H1 (cell line): ENCODE data around the gene TSR3.

Source experiments
- NANOG ChIP-seq: IDR thresholded peaks from 2 replicates; pipeline ENCODE4 v1.6.1; 2011; ENCODE audit warnings: low read length, low read depth, mild to moderate bottlenecking, inconsistent platforms; ENCODE audit not compliant: insufficient read depth, poor library complexity, severe bottlenecking
- RAD21 ChIP-seq, 2 experiments: IDR thresholded peaks in 1 of 2; conservative IDR thresholded peaks in 1 of 2; 2 replicates each; pipeline ENCODE4 v1.6.1; 2011; ENCODE audit warnings: low read depth in 2 of 2, low read length in 2 of 2, improper control_type of control experiment in 1 of 2, inconsistent platforms in 1 of 2, mild to moderate bottlenecking in 1 of 2, moderate library complexity in 1 of 2
- TF ChIP-seq, protein P1 (sequence below), 3 experiments: IDR thresholded peaks; 1 replicate in 2 of 3; 2 replicates in 1 of 3; pipeline versions ENCODE4 v1.5.1 to v1.6.1; 2011; ENCODE audit warnings: low read length in 3 of 3, mild to moderate bottlenecking in 3 of 3, inconsistent platforms in 2 of 3, low read depth in 1 of 3, moderate library complexity in 1 of 3; ENCODE audit not compliant: insufficient read depth in 1 of 3; ENCODE audit errors: control extremely low read depth in 1 of 3

DNA sequence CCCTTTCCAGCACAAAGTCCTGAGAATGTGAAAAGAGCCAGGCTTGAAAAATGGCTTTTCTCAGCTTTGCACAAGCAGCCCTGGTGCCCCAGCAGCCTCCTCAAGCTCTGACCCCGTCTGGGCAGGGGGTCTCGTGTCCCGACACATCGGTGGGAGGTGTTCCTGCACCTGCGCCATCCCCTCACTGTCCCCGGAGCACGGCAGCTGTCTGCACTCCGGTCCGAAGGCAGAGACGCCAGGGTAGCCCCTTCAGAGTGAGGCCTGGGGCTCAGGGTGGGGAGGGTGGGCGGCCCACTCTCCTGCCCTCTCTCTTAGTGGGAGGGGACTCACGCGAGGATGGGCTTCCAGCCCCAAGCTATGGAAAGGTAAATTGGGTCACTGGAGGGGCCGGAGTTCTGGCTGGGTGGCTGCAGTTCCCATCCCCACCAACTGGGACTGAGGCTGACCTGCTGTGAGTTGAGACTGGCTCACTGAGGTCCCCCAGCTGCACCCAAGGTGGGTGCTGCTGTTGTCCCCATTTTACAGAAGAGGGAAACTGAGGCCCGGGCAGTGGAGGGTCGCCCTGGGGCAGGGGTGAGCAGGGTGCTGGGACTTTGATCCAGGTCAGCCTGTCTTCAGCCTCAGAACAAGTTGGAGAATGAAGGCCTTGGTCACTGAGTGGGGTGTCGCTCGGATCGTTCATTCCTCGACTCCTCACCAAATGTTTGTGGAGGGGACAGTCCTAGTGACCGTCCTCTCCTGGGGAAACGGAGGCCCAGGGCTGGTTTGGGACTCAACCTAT is 20.6 kb downstream of the TSR3 start:
- TF ChIP-seq, protein P1, sequence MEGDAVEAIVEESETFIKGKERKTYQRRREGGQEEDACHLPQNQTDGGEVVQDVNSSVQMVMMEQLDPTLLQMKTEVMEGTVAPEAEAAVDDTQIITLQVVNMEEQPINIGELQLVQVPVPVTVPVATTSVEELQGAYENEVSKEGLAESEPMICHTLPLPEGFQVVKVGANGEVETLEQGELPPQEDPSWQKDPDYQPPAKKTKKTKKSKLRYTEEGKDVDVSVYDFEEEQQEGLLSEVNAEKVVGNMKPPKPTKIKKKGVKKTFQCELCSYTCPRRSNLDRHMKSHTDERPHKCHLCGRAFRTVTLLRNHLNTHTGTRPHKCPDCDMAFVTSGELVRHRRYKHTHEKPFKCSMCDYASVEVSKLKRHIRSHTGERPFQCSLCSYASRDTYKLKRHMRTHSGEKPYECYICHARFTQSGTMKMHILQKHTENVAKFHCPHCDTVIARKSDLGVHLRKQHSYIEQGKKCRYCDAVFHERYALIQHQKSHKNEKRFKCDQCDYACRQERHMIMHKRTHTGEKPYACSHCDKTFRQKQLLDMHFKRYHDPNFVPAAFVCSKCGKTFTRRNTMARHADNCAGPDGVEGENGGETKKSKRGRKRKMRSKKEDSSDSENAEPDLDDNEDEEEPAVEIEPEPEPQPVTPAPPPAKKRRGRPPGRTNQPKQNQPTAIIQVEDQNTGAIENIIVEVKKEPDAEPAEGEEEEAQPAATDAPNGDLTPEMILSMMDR (IDR thresholded peaks at IDR 0.05; ENCODE audit: control extremely low read depth in 1 of 3, insufficient read depth in 1 of 3, low read depth in 1 of 3, low read length in 3 of 3) = no peak
- TF ChIP-seq NANOG (no peak), RAD21 (IDR thresholded peaks at IDR 0.05 in 1 of 2, conservative IDR thresholded peaks at IDR 0.05 in 1 of 2; ENCODE audit: low read depth in 2 of 2, low read length in 2 of 2) (no peak)
